ENCODE results near the gene TMEM131. TPM values are rescaled to one million over a fixed set of nuclear protein-coding genes. Genes with fewer than 3 reads are reported as not detected.

TMEM131 gene, protein sequence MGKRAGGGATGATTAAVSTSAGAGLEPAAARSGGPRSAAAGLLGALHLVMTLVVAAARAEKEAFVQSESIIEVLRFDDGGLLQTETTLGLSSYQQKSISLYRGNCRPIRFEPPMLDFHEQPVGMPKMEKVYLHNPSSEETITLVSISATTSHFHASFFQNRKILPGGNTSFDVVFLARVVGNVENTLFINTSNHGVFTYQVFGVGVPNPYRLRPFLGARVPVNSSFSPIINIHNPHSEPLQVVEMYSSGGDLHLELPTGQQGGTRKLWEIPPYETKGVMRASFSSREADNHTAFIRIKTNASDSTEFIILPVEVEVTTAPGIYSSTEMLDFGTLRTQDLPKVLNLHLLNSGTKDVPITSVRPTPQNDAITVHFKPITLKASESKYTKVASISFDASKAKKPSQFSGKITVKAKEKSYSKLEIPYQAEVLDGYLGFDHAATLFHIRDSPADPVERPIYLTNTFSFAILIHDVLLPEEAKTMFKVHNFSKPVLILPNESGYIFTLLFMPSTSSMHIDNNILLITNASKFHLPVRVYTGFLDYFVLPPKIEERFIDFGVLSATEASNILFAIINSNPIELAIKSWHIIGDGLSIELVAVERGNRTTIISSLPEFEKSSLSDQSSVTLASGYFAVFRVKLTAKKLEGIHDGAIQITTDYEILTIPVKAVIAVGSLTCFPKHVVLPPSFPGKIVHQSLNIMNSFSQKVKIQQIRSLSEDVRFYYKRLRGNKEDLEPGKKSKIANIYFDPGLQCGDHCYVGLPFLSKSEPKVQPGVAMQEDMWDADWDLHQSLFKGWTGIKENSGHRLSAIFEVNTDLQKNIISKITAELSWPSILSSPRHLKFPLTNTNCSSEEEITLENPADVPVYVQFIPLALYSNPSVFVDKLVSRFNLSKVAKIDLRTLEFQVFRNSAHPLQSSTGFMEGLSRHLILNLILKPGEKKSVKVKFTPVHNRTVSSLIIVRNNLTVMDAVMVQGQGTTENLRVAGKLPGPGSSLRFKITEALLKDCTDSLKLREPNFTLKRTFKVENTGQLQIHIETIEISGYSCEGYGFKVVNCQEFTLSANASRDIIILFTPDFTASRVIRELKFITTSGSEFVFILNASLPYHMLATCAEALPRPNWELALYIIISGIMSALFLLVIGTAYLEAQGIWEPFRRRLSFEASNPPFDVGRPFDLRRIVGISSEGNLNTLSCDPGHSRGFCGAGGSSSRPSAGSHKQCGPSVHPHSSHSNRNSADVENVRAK (N-terminal part only)
- 27.3 and 30.1 TPM in 2 replicates for total RNA-seq

DNA sequence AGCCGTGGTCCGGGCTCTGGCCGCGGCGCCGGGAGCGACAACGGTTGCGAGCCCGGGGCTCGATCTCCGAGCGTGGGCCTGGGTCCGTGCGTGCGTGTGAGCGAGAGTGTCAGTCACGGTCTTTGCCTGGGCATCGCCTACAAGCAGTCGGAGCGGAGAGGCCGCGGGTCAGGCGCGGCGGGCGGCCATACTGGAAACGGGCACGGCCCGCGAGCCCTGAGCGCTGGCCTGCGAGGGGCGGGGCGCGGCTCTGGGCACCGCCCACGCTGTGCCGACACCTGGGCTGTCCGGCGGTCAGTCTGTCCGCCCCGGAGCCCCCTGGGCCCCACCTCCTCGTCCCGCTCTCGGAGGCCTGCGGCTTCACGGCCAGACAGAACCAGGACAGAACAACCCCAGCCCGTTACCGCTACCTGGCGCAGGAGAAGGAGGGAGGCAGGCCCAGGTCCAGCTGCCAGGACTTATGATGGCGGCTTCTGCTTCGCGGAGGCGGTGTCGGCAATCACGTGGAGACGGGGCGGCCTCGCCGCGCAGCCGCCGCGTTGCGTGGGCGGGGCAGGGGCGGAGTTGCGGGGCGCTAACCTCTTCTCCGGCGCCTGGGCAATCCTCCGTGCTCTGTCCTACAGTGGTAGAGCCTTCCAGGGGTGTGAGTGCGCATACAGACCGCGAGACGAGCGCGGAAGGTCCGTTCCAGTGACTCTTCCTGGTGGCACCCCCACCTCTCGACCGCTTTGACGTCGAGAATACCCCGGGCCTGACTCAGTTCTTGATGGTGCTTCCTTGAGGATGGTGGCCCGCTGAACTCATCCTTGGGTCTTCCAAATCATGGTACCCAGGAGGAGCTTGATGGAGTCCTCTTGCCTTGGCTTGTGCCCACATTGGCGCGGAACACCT lies at the start of gene TMEM131:
Gene TMEM131, minus strand, starts transcription at position 215 of the 891 bp plus-strand sequence. CDS start 286 bp downstream, outside the sequence.

DNA sequence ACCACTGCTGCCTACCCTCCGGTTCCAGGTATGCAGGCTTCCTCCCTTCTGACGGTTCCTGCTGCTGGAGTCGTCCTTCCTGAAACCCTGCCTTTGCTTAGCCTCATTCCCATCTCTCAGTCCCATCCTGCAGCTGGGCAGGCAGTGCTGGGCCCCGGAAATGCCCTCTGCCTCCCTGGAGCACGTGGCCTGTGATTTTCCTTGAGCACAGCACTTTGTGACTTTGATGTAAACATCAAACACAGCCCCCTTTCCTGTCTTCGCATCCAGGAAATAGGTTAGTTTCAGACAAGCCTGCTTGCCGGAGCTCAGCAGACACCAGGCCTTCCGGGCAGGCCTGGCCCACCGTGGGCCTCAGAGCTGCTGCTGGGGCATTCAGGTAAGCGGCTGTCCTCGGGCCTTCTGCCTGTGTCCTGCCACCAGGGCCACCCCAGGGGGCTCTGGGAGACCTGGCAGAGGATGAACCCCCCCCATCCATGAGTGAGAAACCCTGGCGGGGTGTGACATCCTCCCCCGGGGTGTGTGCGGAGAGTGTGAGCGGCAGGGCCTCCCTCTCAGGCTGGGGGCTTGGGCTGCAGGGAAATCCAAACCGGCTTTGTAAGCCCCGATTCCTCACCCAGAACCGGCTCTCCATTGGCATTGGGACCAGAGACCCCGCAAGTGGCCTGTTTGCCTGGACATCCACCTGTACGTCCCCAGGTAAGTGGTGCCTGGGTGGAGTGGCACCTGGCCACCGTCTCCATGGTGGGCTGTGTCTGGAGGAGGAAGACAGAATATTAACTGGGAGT lies 282.3 kb downstream of the TMEM131 start, which contains the start of gene ZAP70:
Gene ZAP70, plus strand, starts transcription at position 281 of the 788 bp plus-strand sequence. CDS start 10,461 bp downstream, outside the sequence.

Other genes with a start within 250 kb of the TMEM131 start
- not detected in 2 replicates for gene VWA3B, start 91.2 kb upstream of the TMEM131 start, total RNA-seq